B cell (primary cell): ENCODE measurements around the gene EN1. TPM values are rescaled to one million over a fixed set of nuclear protein-coding genes. Genes with fewer than 3 reads are reported as not detected.

Source experiments
- ATAC-seq: fragments of 200-7000 bp; cut with Tn5 transposase; one replicate; pipeline ENCODE4 v1.10.0; 2021; ENCODE audit warnings: low read depth, mild to moderate bottlenecking, moderate number of reproducible peaks, moderate library complexity
- CTCF ChIA-PET: fragments of 350-600 bp; sonication (Branson Sonifier 250); formaldehyde crosslinking; loops from one replicate; lab custom pipeline; 2021; ENCODE audit warnings: antibody characterized with exemption, inconsistent platforms; lab: Charles Lee
- POLR2A ChIA-PET: fragments of 350-600 bp; sonication (Branson Sonifier 250); formaldehyde crosslinking; loops from one replicate; lab custom pipeline; 2021; ENCODE audit warnings: antibody characterized with exemption; lab: Charles Lee
- DNase-seq: peaks from one replicate; pipeline ENCODE4 v3.0.0; 2013
- H2AFZ ChIP-seq: 2 replicates; pipeline ENCODE4 v1.6.1; 2012; ENCODE audit warnings: mild to moderate bottlenecking, low read depth, low read length; ENCODE audit not compliant: insufficient read depth, poor library complexity, severe bottlenecking
- H3K27ac ChIP-seq, 2 donors: 1 replicate in 1 of 2; 2 replicates in 1 of 2; pipeline ENCODE4 v1.5.1; 2012 to 2013; ENCODE audit warnings: low read length in 2 of 2, mild to moderate bottlenecking in 2 of 2, moderate library complexity in 1 of 2
- H3K27me3 ChIP-seq, 4 experiments: fragments of 200-600 bp in 1 of 4; sonication (generic) in 1 of 4; replicated peaks in 1 of 4; 1 replicate in 2 of 4; 2 replicates in 2 of 4; pipeline versions ENCODE4 v1.6.1 to v1.7.0; 2013 to 2016; ENCODE audit warnings: low read length in 3 of 4, mild to moderate bottlenecking in 2 of 4, mixed read lengths in 1 of 4, moderate library complexity in 1 of 4; ENCODE audit not compliant: insufficient read depth in 4 of 4, control insufficient read depth in 3 of 4; ENCODE audit errors: control extremely low read depth in 1 of 4
- H3K36me3 ChIP-seq, 2 experiments: replicated peaks in 1 of 2; 1 replicate in 1 of 2; 2 replicates in 1 of 2; pipeline versions ENCODE4 v1.6.1 to v1.7.1; 2013; ENCODE audit warnings: low read length in 1 of 2; ENCODE audit not compliant: insufficient read depth in 2 of 2, control insufficient read depth in 1 of 2; ENCODE audit errors: control extremely low read depth in 1 of 2, extremely low read depth in 1 of 2
- H3K4me1 ChIP-seq, 2 donors: fragments of 200-600 bp in 1 of 2; sonication (generic) in 1 of 2; 1 replicate in 1 of 2; 2 replicates in 1 of 2; pipeline versions ENCODE4 v1.5.1 to v1.6.1; 2013 to 2017; ENCODE audit warnings: low read length in 2 of 2; ENCODE audit not compliant: control insufficient read depth in 2 of 2, insufficient read depth in 2 of 2
- H3K4me2 ChIP-seq: replicated peaks from 2 replicates; pipeline ENCODE3; 2012; ENCODE audit warnings: mild to moderate bottlenecking, low read depth, low read length; ENCODE audit not compliant: poor library complexity, severe bottlenecking
- H3K4me3 ChIP-seq, 5 experiments: fragments of 200-600 bp in 1 of 5; sonication (generic) in 1 of 5; 1 replicate in 3 of 5; 2 replicates in 2 of 5; pipeline versions ENCODE4 v1.5.1 to v1.7.0; 2011 to 2016; ENCODE audit warnings: low read length in 4 of 5, mild to moderate bottlenecking in 4 of 5, low read depth in 2 of 5, control low read depth in 1 of 5, moderate library complexity in 1 of 5; ENCODE audit not compliant: insufficient read depth in 1 of 5; ENCODE audit errors: control extremely low read depth in 1 of 5, extremely low read depth in 1 of 5
- H3K79me2 ChIP-seq: fragments of 200-600 bp; sonication (generic); one replicate; pipeline ENCODE4 v1.6.0; 2016; ENCODE audit warnings: low read length; ENCODE audit not compliant: control insufficient read depth, insufficient read depth
- H3K9ac ChIP-seq: fragments of 200-600 bp; sonication (generic); 2 replicates; pipeline ENCODE4 v1.6.1; 2017; ENCODE audit warnings: mild to moderate bottlenecking, low read length, moderate library complexity
- H3K9me3 ChIP-seq, 3 donors: one replicate each; pipeline versions ENCODE4 v1.6.1 to v1.7.1; 2013; ENCODE audit warnings: low read length in 2 of 3; ENCODE audit not compliant: control insufficient read depth in 2 of 3, insufficient read depth in 1 of 3; ENCODE audit errors: control extremely low read depth in 1 of 3
- H4K20me1 ChIP-seq: 2 replicates; pipeline ENCODE4 v1.6.0; 2012; ENCODE audit warnings: mild to moderate bottlenecking, low read length; ENCODE audit not compliant: insufficient read depth, control insufficient read depth, poor library complexity, severe bottlenecking
- H3K27ac Mint-ChIP-seq: one replicate; pipeline ENCODE4 v1.8.0; 2021; ENCODE audit warnings: mixed read lengths
- H3K27me3 Mint-ChIP-seq: one replicate; pipeline ENCODE4 v1.8.0; 2021; ENCODE audit warnings: mixed read lengths
- H3K4me1 Mint-ChIP-seq: one replicate; pipeline ENCODE4 v1.8.0; 2021; ENCODE audit warnings: mixed read lengths
- H3K4me3 Mint-ChIP-seq: one replicate; pipeline ENCODE4 v1.8.0; 2021; ENCODE audit warnings: mixed read lengths
- H3K9me3 Mint-ChIP-seq: one replicate; pipeline ENCODE4 v1.8.0; 2022; ENCODE audit warnings: mixed read lengths; ENCODE audit not compliant: insufficient read depth
- EZH2 ChIP-seq: IDR thresholded peaks from 2 replicates; pipeline ENCODE4 v1.6.1; 2012; ENCODE audit warnings: borderline replicate concordance, low read depth, mild to moderate bottlenecking, moderate library complexity, low read length; ENCODE audit not compliant: insufficient read depth, poor library complexity, severe bottlenecking
- WGBS: methylation state at CpG from one replicate; pipeline ENCODE4 v1.1.5; 2013; ENCODE audit warnings: missing lambda C conversion rate; ENCODE audit not compliant: insufficient coverage; 5-methylcytosine and 5-hydroxymethylcytosine counted together
- intact Hi-C: fragments of 100-400 bp; cut with micrococcal nuclease; formaldehyde crosslinking; loops from one replicate; pipeline ENCODE4 v1.10.0; 2022
- polyA plus RNA-seq: library from polyadenylated mRNA; depleted of rRNA; stranded (reverse); fragments of >200 nt; gene quantifications from 2 replicates; pipeline ENCODE4 v1.2.3, GENCODE V29; 2012
- total RNA-seq, 2 donors: library from RNA; stranded (reverse); fragments of 120-200 nt in 1 of 2; gene quantifications; 1 replicate in 1 of 2; 2 replicates in 1 of 2; pipeline versions ENCODE4 v1.2.3 to v1.2.4, GENCODE V29; 2013 to 2022
- TF ChIP-seq, protein P1 (sequence below): fragments of 200-600 bp; IDR thresholded peaks from one replicate; pipeline ENCODE4 v1.8.0; 2022; ENCODE audit warnings: antibody characterized with exemption, mild to moderate bottlenecking

EN1 gene
- total and polyA plus RNA-seq, 2 donors (not counting 1 experiment from before 2014, with no cell fraction given) = not detected

DNA sequence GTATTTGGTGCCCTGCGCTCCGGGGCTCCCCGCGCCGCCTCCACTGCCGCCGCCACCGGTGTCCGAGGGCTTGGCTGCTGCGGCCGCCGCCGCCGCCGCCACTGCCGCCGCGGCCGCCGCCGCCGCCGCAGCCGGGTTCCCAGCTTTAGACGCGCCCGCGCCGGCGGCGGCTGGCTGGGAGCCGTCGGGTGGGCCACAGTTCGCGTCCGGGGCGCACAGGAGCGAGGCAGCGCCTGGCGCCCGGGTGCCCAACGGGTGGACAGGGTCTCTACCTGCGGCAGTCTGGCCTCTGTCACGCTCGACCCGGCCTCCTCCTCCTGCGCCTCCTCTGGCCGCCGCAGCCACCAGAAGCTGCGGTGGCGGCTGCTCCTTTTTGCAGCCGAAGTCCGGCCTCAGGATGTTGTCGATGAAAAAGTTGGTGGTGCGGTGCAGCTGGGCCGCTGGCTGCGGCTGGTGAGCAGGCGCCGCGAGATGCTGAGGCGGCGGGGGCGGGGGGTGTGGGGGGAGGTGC, 951 bp downstream of the EN1 start:
- ATAC-seq (no peak), DNase-seq (peak; percentile 23)
- Mint-ChIP-seq H3K4me1 (peaks cover 24% of the 10 kb centered on the region), H3K27ac (no peak overlapping the region), H3K9me3 (no peaks in the 10 kb centered on the region), H3K4me3 (no peak overlapping the region), H3K27me3 (peaks cover 68% of the 10 kb centered on the region)
- Histone ChIP-seq H3K9ac (no peak overlapping the region), H3K79me2 (no peaks in the 10 kb centered on the region), H4K20me1 (no peaks in the 10 kb centered on the region), H3K27me3 (peaks cover 0 to 93% (median 71%) of the 10 kb centered on the region in 4 experiments), H2AFZ (no peak overlapping the region), H3K4me1 (peaks cover 30 to 45% of the 10 kb centered on the region in 2 donors), H3K36me3 (no peaks in the 10 kb centered on the region), H3K4me3 (no peak overlapping the region), H3K9me3 (peaks cover 0 to 72% (median 0%) of the 10 kb centered on the region in 3 donors), H3K27ac (no peak overlapping the region), H3K4me2 (peak overlapping the region; percentile 50)
- TF ChIP-seq, protein P1, sequence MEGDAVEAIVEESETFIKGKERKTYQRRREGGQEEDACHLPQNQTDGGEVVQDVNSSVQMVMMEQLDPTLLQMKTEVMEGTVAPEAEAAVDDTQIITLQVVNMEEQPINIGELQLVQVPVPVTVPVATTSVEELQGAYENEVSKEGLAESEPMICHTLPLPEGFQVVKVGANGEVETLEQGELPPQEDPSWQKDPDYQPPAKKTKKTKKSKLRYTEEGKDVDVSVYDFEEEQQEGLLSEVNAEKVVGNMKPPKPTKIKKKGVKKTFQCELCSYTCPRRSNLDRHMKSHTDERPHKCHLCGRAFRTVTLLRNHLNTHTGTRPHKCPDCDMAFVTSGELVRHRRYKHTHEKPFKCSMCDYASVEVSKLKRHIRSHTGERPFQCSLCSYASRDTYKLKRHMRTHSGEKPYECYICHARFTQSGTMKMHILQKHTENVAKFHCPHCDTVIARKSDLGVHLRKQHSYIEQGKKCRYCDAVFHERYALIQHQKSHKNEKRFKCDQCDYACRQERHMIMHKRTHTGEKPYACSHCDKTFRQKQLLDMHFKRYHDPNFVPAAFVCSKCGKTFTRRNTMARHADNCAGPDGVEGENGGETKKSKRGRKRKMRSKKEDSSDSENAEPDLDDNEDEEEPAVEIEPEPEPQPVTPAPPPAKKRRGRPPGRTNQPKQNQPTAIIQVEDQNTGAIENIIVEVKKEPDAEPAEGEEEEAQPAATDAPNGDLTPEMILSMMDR = no peak
- TF ChIP-seq EZH2 = no peak
- ChIA-PET POLR2A (no interaction called here), CTCF (no interaction called here)
- intact Hi-C loops = no loop called here
- WGBS = 3% methylated on average over 47 of the region's 63 CpGs

DNA sequence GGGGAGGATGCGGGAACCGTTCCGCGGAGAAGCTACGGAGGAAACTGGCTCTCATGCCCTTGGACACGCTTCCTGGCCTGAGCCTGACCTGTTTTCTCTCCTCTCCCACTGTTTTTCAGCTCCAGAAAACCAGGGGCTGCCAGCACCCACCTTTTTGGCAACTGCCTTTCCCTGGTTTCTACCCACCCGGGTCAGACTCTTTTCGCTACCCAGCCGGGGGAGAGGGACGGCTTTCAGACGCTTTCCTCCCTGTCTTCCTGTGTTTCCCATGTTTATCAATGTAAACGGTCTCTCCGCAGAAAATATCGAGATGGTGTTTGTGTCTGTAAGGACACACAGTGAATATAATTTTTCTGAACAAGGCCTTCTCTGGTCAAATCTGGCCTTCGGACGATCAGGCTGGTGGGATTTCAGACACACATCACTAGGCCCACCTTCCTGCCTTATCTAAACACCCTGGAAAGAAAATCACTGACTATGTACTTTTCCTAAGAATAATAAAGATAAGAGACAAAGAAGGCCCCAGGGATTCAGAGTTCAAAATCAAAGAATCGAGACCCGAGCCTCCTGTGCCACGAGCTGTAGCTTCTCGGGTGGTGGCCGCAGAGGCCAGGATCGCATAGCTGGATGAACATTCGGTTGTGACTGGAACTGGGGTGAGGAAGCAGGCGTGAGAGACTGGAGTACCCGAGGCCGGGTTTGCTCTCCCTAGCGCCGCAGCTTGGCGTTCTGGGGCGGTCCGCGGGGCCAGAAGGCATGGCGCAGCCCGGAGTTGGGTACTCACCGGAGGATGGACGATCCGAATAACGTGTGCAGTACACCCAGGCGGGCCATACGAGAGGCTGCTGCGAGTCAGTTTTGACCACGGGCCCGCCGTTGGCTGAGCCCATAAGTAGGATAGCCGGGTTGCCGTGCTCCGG, 1.7 kb downstream of the EN1 start:
- Histone ChIP-seq H3K27ac (no peak overlapping the region), H3K4me3 (no peak overlapping the region), H3K79me2 (no peaks in the 10 kb centered on the region), H3K36me3 (no peaks in the 10 kb centered on the region), H3K9ac (no peak overlapping the region), H3K9me3 (peaks cover 0 to 67% (median 0%) of the 10 kb centered on the region in 3 donors), H3K27me3 (peaks cover 0 to 93% (median 70%) of the 10 kb centered on the region in 4 experiments), H3K4me1 (peaks cover 32 to 49% of the 10 kb centered on the region in 2 donors), H3K4me2 (peak overlapping the region; percentile 6), H2AFZ (no peak overlapping the region), H4K20me1 (no peaks in the 10 kb centered on the region)
- intact Hi-C loops = no loop called here
- ATAC-seq = no peak
- CTCF ChIA-PET = interaction anchor here (1.9 kb wide), 1 partner anchor 9 kb away, joined by 10 read pairs; no protein-coding TSS in a partner anchor
- POLR2A ChIA-PET = no interaction called here
- peak; percentile 32 for DNase-seq
- Mint-ChIP-seq H3K27ac (no peak overlapping the region), H3K27me3 (peaks cover 64% of the 10 kb centered on the region), H3K4me3 (peak overlapping the region; percentile 52), H3K4me1 (peaks cover 28% of the 10 kb centered on the region), H3K9me3 (no peaks in the 10 kb centered on the region)
- TF ChIP-seq, protein P1 = no peak
- peak; percentile 37 for TF ChIP-seq EZH2
- WGBS = 12% methylated on average over 42 of the region's 47 CpGs
